ENCODE measurements around the gene COBLL1.

GRCh38 chr2:164675027-164675426, 166.6 kb downstream of the COBLL1 start:
- no peak for TF ChIP-seq CTCF (IDR thresholded peaks at IDR 0.05; ENCODE audit: low read depth, low read length)
- no peak for TF ChIP-seq EZH2phosphoT487 (IDR thresholded peaks at IDR 0.05; ENCODE audit: low read depth)
